Pulmonary artery endothelial cell (primary cell): Measurements from ENCODE around the gene STK32B. TPM values are rescaled to one million over a fixed set of nuclear protein-coding genes. Genes with fewer than 3 reads are reported as not detected.

ENCODE experiments used
- DNase-seq: peaks from one replicate; pipeline ENCODE4 v3.0.0-alpha.2; 2011; ENCODE audit warnings: low read depth, low spot score
- total RNA-seq: library from RNA; depleted of rRNA; stranded (reverse); fragments of >200 nt; gene quantifications from 2 replicates; pipeline ENCODE4 v1.2.3, GENCODE V29; 2014

Gene STK32B
- total RNA-seq, 1 donor from 2014 or later: 12.4 TPM

DNA sequence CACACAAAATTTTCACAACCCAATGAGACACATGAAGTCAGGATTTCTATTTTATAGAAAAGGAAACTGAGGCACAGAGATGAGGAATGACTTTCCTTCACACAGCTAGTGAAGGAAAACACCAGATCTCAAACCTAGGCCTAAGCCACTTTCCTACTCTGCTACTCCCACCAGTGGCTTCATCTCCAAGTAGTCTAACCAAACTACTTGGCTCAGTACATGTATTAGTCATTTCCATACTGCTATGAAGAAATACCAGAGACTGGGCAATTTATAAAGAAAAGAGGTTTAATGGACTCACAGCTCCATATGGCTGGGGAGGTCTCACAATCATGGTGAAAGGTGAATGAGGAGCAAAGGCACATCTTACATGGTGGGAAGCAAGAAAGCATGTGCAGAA, 460.5 kb downstream of the STK32B start:
- no peak for DNase-seq

GRCh38 chr4:5515646-5516045, 464.4 kb downstream of the STK32B start:
- no peak for DNase-seq

DNA sequence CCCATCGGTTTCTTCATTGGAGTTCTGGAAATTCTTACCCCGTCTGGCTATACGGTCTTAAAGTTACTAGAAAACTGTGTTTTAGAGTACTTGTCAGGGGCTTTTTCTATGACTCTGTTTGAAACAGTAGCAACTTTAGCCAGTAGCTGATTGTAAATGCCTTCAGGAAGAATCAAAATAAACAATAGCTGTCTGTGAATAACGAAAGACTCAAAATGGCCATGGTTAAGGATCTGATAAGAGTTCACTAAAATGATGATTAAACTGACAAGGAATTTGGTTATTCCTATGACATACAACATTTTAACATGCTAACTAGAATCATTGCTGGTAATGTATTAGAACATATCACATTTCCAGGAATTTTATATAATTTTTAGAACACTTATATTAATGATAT, 466.1 kb downstream of the STK32B start:
- no peak for DNase-seq

DNA sequence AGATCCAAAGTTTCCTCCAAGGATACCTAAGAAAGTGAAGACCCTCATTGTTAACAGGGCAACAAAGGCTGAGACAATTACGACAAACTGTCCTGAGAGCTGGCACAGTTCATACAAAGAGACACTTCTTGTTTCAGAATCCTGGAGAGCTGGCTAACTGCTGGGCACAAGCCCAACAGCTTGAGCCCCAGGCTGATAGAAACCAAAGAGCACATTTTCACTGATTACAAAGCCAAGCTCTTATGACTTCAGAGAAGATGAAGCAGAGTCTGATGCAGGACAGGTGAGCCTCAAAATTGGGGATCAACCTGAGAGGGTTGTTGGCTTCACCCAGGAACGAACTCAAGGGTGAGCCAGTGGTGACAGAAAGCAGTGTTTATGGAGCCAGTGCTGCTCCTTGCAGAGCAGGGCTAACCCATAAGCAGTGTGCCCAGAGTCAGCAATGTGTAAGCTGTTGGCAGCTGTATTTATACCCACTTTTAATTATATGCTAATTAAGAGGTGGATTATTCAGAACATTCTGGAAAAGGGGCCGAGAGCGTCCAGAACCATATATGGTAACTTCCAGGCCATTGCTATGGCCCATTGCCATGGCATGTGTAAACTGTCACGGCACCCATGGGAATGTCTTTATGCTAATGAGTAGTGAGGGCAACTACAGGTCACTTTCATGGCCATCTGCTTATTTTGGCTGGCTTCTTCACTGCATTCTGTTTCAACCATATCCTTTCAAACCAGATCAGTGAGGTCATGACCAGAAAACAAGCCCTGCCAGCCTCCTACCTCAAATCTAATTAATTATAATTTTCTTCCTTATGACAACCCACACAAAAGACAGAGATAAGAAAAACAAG, 473.4 kb downstream of the STK32B start:
- DNase-seq: peak; percentile 35

GRCh38 chr4:5526080-5526846, 475.0 kb downstream of the STK32B start:
- no peak for DNase-seq

DNA sequence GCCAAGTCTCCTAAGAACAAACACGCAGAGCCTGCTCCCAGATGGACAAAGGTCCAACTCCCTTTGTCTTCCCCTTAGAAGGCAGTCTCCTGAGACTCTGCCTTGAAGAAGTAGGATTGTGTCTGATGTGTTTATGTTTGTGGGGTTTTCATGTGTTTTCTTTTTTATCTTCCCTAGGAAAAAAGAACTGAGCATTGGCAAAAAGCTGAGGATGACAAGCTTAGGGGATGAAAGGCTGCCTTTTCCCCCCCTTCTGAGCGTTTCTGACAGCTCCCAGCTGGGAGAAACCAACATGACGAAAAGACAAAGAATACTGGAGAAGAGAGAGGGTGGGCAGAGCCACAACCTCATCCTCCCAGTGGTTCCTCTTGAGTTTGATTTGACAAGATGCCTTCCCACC, 475.9 kb downstream of the STK32B start:
- no peak for DNase-seq

DNA sequence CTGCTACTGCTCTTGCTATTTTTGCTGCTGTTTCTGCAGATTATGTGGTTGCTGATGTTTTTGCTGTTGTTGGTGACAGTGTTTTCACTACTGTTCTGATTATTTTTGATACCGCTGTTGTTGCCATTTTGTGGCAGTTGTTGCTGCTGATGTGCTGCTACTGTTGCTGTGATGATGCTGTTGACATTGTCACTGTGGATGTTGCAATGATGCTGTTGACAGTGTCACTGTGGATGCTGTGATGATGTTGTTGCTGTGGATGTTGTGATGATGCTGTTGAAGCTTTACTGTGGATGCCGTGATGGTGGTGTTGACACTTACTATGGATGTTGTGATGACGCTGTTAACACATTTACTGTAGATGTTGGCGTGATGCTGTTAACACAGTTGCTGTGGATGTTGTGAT, 476.8 kb downstream of the STK32B start:
- no peak for DNase-seq

DNA sequence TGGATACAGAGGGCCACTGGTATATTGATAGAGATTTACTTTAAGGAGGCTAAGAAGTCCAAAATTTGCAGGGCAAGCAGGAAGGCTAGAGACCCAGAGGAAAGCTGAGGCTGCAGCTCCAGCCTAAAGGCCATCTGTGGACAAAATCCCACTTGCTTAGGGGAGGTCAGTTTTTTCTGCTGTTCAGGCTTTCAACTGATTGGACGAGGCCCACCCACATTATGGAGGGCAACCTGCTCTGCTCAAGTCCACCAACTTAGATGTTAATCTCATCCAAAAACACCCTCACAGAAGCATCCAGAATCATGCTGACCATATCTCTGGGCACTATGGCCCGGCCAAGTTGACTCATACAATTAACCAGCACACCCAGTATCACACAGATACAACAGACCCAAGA, 480.8 kb downstream of the STK32B start:
- no peak for DNase-seq

DNA sequence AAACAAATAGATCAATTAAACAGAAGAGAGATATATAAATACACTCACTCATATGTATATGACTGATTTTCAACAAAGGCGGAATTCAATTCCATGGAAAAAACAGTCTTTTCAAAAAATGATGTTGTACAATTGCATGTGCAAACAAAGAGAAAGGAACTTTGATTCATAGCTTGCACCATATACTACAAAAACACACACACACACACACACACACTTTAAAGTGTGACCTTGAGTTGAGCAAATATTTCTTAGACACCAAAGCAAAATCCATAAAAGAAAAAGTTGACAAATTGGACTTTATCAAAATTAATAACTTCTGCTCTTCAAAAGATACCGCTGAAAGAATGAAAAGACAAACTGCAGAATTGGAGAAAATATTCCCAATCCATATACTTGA, 488.3 kb downstream of the STK32B start:
- no peak for DNase-seq

GRCh38 chr4:5541169-5541568, 489.9 kb downstream of the STK32B start:
- DNase-seq: no peak

DNA sequence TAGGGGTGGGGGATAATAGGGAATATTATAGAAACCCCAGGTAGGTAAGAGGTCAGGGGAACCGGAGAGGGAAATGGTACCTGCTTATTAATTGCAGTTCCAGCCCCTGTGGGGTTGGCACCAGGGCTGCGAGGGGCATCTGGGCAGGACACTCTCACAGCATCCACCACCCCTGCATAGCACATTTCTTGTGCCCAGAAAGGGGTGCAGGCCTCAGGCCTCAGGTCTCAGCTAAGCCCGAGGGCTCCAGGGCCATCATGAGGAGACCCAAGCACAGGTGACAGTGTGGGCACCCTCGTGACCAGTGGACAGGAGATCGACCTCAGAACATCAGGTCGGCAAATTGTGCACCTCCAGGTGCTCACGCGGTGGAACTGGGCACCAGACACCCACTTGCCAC, 492.4 kb downstream of the STK32B start:
- no peak for DNase-seq

DNA sequence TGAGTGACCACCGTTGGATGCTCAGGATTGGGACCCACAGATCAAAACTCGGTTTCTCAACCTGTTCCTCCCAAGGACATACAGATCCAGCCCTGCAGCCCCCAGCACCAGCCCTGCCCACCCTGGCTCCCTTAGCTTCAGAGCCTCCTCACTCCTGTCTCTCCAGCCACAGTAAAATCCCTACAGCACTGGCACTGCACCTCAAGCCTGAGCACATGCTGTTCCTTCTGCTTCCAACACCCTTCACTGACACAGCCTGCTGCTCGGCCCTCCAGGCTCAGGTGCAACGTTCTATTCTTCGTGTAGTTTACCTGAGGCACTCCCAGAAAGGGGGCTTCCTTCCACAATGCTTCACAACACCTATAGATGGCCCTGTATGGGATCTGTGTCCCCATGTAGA, 493.5 kb downstream of the STK32B start:
- no peak for DNase-seq

- no peak for DNase-seq
Observed at GRCh38 chr4:5545271-5545670, 494.0 kb downstream of the STK32B start.

GRCh38 chr4:5547651-5548249, 496.5 kb downstream of the STK32B start:
- no peak for DNase-seq

Other genes with a start within 250 kb of the STK32B start
- 2.7 and 4.1 TPM in 2 replicates for gene MSX1, start 191.8 kb upstream of the STK32B start, total RNA-seq
- 34.6 and 81.9 TPM in 2 replicates for gene CYTL1, start 32.0 kb upstream of the STK32B start, total RNA-seq